ENCODE results near the gene HOXC11.

Gene HOXC11

GRCh38 chr12:54011665-54012532 is 39.0 kb downstream of the HOXC11 start:
- TF ChIP-seq ZFP3 (CRISPR knock-in tag; IDR thresholded peaks at IDR 0.05) (no peak), ZNF8 (CRISPR knock-in tag; IDR thresholded peaks at IDR 0.05) (no peak), CREB5 (CRISPR knock-in tag; IDR thresholded peaks at IDR 0.05; ENCODE audit: low read depth) (no peak), RARB (CRISPR knock-in tag; IDR thresholded peaks at IDR 0.05) (no peak), ZFP30 (CRISPR knock-in tag; IDR thresholded peaks at IDR 0.05) (no peak), ZNF565 (CRISPR knock-in tag; conservative IDR thresholded peaks at IDR 0.05; ENCODE audit: low read depth) (no peak), POU6F1 (CRISPR knock-in tag; IDR thresholded peaks at IDR 0.05; ENCODE audit: borderline replicate concordance, low read depth) (no peak), PATZ1 (CRISPR knock-in tag; IDR thresholded peaks at IDR 0.05; ENCODE audit: borderline replicate concordance) (no peak), TCF4 (CRISPR knock-in tag; IDR thresholded peaks at IDR 0.05; ENCODE audit: borderline replicate concordance) (no peak), ZC3H10 (CRISPR knock-in tag; IDR thresholded peaks at IDR 0.05) (no peak), TSHZ2 (CRISPR knock-in tag; IDR thresholded peaks at IDR 0.05) (no peak), ZNF70 (CRISPR knock-in tag; IDR thresholded peaks at IDR 0.05) (no peak), CSRNP3 (CRISPR knock-in tag; IDR thresholded peaks at IDR 0.05) (no peak), PPARA (CRISPR knock-in tag; IDR thresholded peaks at IDR 0.05; ENCODE audit: borderline replicate concordance) (no peak), ESRRG (CRISPR knock-in tag; IDR thresholded peaks at IDR 0.05) (no peak), ARNTL (CRISPR knock-in tag; IDR thresholded peaks at IDR 0.05; ENCODE audit: borderline replicate concordance, low read depth) (no peak), SNAI2 (CRISPR knock-in tag; IDR thresholded peaks at IDR 0.05) (no peak), CSDC2 (CRISPR knock-in tag; IDR thresholded peaks at IDR 0.05) (no peak)
- ATAC-seq: no peak

- TF ChIP-seq ZFP3 (CRISPR knock-in tag; IDR thresholded peaks at IDR 0.05): no peak
- TF ChIP-seq PPARA (CRISPR knock-in tag; IDR thresholded peaks at IDR 0.05; ENCODE audit: borderline replicate concordance): no peak
- no peak for TF ChIP-seq ISL1 (CRISPR knock-in tag; IDR thresholded peaks at IDR 0.05)
- TF ChIP-seq ESRRG (CRISPR knock-in tag; IDR thresholded peaks at IDR 0.05): no peak
- no peak for TF ChIP-seq SNAI2 (CRISPR knock-in tag; IDR thresholded peaks at IDR 0.05)
- no peak for TF ChIP-seq ZNF70 (CRISPR knock-in tag; IDR thresholded peaks at IDR 0.05)
- no peak for TF ChIP-seq RARB (CRISPR knock-in tag; IDR thresholded peaks at IDR 0.05)
- TF ChIP-seq BACH2 (CRISPR knock-in tag; IDR thresholded peaks at IDR 0.05; ENCODE audit: borderline replicate concordance): no peak
- TF ChIP-seq TSHZ2 (CRISPR knock-in tag; IDR thresholded peaks at IDR 0.05): no peak
- TF ChIP-seq POU6F1 (CRISPR knock-in tag; IDR thresholded peaks at IDR 0.05; ENCODE audit: borderline replicate concordance, low read depth): no peak
- TF ChIP-seq ZC3H10 (CRISPR knock-in tag; IDR thresholded peaks at IDR 0.05): no peak
- TF ChIP-seq PATZ1 (CRISPR knock-in tag; IDR thresholded peaks at IDR 0.05; ENCODE audit: borderline replicate concordance): no peak
- no peak for ATAC-seq
Measured at GRCh38 chr12:54012631-54013409, 39.9 kb downstream of the HOXC11 start.
